A673 (cell line): Measurements from ENCODE around the gene CCDC127. TPM values are rescaled to one million over a fixed set of nuclear protein-coding genes. Genes with fewer than 3 reads are reported as not detected.

ENCODE experiments used
- BruUV-seq: library from RNA; stranded (reverse); fragments of 400-500 nt; replicated peaks from 2 replicates; lab custom pipeline; 2021; lab: Mats Ljungman, UMichigan
- CTCF ChIA-PET: fragments of 300-600 bp; sonication (Branson Sonifier 250); formaldehyde crosslinking; loops from one replicate; lab custom pipeline; 2022; ENCODE audit warnings: antibody characterized with exemption; lab: Charles Lee
- POLR2A ChIA-PET: fragments of 300-600 bp; sonication (Branson Sonifier 250); formaldehyde crosslinking; loops from one replicate; lab custom pipeline; 2022; ENCODE audit warnings: antibody characterized with exemption; ENCODE audit not compliant: low non-redundant PET; lab: Charles Lee
- DNase-seq: peaks from one replicate; pipeline ENCODE4 v3.0.0-alpha.2; 2015; ENCODE audit warnings: low spot score
- H3K27ac ChIP-seq: fragments of 200-600 bp; sonication (generic); 2 replicates; pipeline ENCODE4 v1.5.1; 2016; ENCODE audit warnings: mixed run types, low read depth, mild to moderate bottlenecking, mixed read lengths, antibody characterized with exemption, low read length; ENCODE audit not compliant: poor library complexity, severe bottlenecking
- H3K27me3 ChIP-seq: fragments of 200-600 bp; sonication (generic); replicated peaks from 2 replicates; pipeline ENCODE4 v1.6.1; 2017; ENCODE audit warnings: mixed run types, low read depth, mild to moderate bottlenecking, mixed read lengths, antibody characterized with exemption, low read length; ENCODE audit not compliant: insufficient read depth, poor library complexity
- H3K36me3 ChIP-seq: fragments of 200-600 bp; sonication (generic); 2 replicates; pipeline ENCODE4 v1.6.1; 2016; ENCODE audit warnings: mixed run types, mild to moderate bottlenecking, mixed read lengths, antibody characterized with exemption, low read length; ENCODE audit not compliant: insufficient read depth, poor library complexity, severe bottlenecking
- H3K4me1 ChIP-seq: fragments of 200-600 bp; sonication (generic); 2 replicates; pipeline ENCODE4 v1.6.1; 2017; ENCODE audit warnings: mixed run types, mild to moderate bottlenecking, mixed read lengths, antibody characterized with exemption, low read length; ENCODE audit not compliant: insufficient read depth, poor library complexity, severe bottlenecking
- H3K4me3 ChIP-seq: fragments of 200-600 bp; sonication (generic); 2 replicates; pipeline ENCODE4 v1.5.1; 2016; ENCODE audit warnings: low read depth, mixed run types, mild to moderate bottlenecking, mixed read lengths, low read length; ENCODE audit not compliant: poor library complexity, severe bottlenecking
- H3K9me3 ChIP-seq: fragments of 200-600 bp; sonication (generic); 2 replicates; pipeline ENCODE4 v1.6.1; 2016; ENCODE audit warnings: mixed run types, low read depth, mild to moderate bottlenecking, mixed read lengths, antibody characterized with exemption, low read length; ENCODE audit not compliant: poor library complexity, severe bottlenecking
- EZH2 ChIP-seq: fragments of 200-600 bp; sonication (generic); IDR thresholded peaks from 2 replicates; pipeline ENCODE4 v1.6.1; 2017; ENCODE audit warnings: borderline replicate concordance, low read depth, mild to moderate bottlenecking, mixed read lengths, antibody characterized with exemption, low read length; ENCODE audit not compliant: poor library complexity, severe bottlenecking
- intact Hi-C: fragments of 100-400 bp; cut with micrococcal nuclease; formaldehyde crosslinking; loops from one replicate; pipeline ENCODE4 v1.10.0; 2022; ENCODE audit not compliant: unreplicated experiment
- total RNA-seq: library from RNA; stranded (reverse); gene quantifications from 2 replicates; pipeline ENCODE4 v1.2.3, GENCODE V29; 2021
- TF ChIP-seq, protein P1 (sequence below): fragments of 300-800, 200-600 bp; sonication (generic); conservative IDR thresholded peaks from 2 replicates; pipeline ENCODE4 v1.5.1; 2017; ENCODE audit warnings: low read depth, mild to moderate bottlenecking, antibody characterized with exemption, low read length, moderate library complexity, mixed read lengths

The CCDC127 gene
- total RNA-seq, 1 experiment from 2014 or later: 8.8 TPM

DNA sequence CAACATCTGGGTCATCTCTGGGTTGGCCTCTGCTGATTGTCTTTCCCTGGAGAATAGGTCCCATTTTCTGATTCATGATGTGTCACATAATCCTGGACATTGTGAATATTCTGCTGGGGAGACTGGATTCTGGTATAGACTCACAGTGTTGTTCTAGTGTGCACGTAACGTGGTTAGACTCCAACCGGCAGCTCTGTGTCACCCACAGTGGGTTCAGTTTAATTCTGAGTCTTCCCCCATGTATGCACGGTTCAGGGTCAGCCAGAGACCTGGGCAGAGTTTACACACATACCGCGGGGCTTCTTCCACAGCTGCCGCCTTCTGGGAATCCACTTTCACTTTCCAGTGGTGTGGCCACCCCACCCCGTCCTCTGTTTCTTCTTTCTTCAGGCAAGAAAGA is 64.7 kb downstream of the CCDC127 start:
- H3K27ac ChIP-seq: no peak overlapping the region
- ChIA-PET POLR2A (no interaction called here), CTCF (no interaction called here)
- no peaks in the 10 kb centered on the region for H3K36me3 ChIP-seq
- H3K4me1 ChIP-seq: no peaks in the 10 kb centered on the region
- TF ChIP-seq, protein P1, sequence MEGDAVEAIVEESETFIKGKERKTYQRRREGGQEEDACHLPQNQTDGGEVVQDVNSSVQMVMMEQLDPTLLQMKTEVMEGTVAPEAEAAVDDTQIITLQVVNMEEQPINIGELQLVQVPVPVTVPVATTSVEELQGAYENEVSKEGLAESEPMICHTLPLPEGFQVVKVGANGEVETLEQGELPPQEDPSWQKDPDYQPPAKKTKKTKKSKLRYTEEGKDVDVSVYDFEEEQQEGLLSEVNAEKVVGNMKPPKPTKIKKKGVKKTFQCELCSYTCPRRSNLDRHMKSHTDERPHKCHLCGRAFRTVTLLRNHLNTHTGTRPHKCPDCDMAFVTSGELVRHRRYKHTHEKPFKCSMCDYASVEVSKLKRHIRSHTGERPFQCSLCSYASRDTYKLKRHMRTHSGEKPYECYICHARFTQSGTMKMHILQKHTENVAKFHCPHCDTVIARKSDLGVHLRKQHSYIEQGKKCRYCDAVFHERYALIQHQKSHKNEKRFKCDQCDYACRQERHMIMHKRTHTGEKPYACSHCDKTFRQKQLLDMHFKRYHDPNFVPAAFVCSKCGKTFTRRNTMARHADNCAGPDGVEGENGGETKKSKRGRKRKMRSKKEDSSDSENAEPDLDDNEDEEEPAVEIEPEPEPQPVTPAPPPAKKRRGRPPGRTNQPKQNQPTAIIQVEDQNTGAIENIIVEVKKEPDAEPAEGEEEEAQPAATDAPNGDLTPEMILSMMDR: no peak
- no peak for TF ChIP-seq EZH2
- no peak overlapping the region for H3K4me3 ChIP-seq
- no TSS peak for BruUV-seq
- intact Hi-C loops: no loop called here
- H3K9me3 ChIP-seq: no peaks in the 10 kb centered on the region
- H3K27me3 ChIP-seq: no peaks in the 10 kb centered on the region
- DNase-seq: no peak

GRCh38 chr5:152077-152476 is 65.9 kb downstream of the CCDC127 start:
- H3K36me3 ChIP-seq: no peaks in the 10 kb centered on the region
- DNase-seq: no peak
- H3K4me3 ChIP-seq: no peak overlapping the region
- BruUV-seq: no TSS peak
- no peaks in the 10 kb centered on the region for H3K4me1 ChIP-seq
- H3K9me3 ChIP-seq: peaks cover 11% of the 10 kb centered on the region
- H3K27ac ChIP-seq: no peak overlapping the region
- intact Hi-C loops: no loop called here
- H3K27me3 ChIP-seq: no peaks in the 10 kb centered on the region
- TF ChIP-seq, protein P1: no peak
- no peak for TF ChIP-seq EZH2
- POLR2A ChIA-PET: no interaction called here
- CTCF ChIA-PET: no interaction called here

GRCh38 chr5:150746-151145 is 67.2 kb downstream of the CCDC127 start:
- TF ChIP-seq, protein P1: no peak
- TF ChIP-seq EZH2: no peak
- Histone ChIP-seq H3K4me1 (no peaks in the 10 kb centered on the region), H3K27me3 (no peaks in the 10 kb centered on the region), H3K4me3 (no peak overlapping the region), H3K36me3 (no peaks in the 10 kb centered on the region), H3K27ac (no peak overlapping the region), H3K9me3 (peaks cover 11% of the 10 kb centered on the region)
- ChIA-PET POLR2A (no interaction called here), CTCF (no interaction called here)
- no peak for DNase-seq
- no TSS peak for BruUV-seq
- intact Hi-C loops: no loop called here
